NCI-H187 (cell line): Measurements from ENCODE around the gene SUSD4.

Experiments used
- DNase-seq, 2 experiments: peaks; one replicate each; lab custom pipeline; 2025; lab: John Stamatoyannopoulos, UW

SUSD4 gene

DNA sequence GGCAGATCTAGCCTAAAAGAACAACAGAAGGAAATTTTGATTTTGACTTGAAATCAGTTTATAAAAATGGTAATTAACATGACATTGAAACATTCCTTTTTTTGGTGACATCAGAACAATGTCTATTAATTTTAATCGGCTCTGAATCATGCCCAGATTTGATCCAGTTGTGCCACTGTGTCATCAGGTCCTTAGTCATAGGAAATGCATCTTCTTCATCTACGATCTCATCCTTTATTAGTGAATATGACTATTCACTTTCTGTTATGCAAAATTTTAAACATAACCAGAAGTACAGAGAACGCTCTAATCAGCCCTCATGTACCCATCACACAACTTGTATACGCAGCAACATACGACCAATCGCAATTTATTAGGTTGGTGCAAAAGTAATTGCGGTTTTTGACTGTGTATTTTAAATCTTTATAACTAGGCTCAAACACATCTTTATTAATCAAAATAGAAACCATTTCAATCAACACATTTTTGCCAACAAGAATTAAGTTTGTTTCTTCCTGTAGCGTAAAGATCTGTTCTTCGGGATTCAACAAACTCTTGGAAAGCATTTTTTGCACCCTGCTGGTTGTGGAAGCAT is 180.6 kb downstream of the SUSD4 start:
- DNase-seq, result no peak

DNA sequence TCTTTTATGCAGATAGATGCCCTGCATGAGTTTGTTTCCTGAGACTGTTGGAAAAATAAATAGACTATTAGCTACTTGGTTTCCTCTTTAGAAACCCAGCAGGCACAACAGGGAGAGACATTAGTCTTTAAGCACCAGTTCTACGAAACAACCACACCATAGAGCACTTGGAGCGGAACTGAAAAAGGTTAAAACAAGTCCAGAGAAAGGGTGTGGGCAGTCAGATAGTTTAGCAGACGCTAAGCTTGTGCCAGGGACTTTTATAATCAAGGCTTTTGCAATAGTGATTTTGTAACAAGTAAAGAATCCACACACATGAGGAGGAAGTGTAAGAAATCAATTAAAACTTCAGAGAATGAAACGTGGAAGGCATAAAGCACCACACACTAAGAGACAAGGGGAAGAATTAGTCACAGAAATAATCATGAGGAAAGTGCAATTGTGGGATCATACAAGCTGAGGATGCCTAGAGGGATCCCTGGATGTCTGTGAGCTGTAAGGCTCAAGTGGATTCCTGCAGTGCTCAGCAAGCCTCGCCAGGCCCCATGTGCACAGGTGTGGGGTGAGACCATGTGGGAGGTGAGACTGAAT is 183.2 kb downstream of the SUSD4 start:
- no peak for DNase-seq

DNA sequence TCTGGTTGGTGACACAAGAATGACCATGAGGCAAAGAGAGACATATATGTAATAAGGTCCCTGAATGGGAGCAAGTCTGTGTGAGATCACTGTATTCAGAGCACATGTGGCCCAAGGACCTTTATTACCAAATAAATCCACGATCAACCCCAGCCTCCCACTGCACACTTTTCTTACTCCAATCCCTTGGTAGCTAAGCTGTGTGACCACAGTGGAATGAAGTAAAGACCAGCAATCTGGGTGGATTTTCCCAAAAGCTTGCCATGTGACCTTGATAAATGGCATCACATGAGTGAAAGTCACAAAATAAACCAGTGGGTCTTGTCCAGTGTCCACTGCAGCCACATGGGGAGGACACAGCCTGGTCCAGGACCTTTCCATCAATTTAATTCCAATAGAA is 184.2 kb downstream of the SUSD4 start:
- DNase-seq, result no peak

DNA sequence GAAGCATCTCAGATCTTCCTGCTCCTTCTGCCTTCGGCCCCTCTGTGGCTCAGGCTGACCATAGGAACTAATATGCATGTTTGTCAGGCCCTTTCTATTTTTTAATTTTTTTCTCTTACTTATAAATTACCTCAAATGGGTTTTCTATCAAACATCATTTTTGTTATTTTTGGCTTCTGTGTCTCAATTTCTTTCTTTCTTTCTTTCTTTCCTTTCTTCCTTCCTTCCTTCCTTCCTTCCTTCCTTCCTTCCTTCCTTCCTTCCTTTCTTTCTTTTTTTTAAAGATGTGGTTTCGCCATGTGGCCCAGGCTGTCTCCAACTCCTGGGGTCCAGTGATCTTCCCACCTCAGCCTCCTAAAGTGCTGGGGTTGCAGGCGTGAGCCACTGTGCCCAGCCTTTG is 184.7 kb downstream of the SUSD4 start:
- no peak for DNase-seq

DNA sequence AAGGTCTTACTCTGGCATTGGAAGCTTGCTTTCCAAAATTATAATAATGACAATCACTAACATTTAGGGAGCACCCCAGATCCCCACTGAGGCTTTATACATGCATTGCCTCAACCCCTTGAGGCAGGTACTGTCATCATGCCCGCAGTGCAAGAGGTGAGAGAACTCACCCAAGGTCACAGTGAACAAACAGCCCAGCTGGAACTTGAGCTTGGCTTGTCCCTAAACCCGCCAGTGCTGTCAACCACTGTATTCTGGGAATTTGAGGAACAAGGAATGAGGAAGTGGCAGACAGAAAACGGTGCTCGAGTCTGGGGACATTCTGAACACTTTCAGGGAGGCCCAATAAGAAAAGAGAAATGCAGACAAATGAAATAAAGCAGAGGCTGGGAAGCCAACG is 186.3 kb downstream of the SUSD4 start:
- DNase-seq, result no peak

DNA sequence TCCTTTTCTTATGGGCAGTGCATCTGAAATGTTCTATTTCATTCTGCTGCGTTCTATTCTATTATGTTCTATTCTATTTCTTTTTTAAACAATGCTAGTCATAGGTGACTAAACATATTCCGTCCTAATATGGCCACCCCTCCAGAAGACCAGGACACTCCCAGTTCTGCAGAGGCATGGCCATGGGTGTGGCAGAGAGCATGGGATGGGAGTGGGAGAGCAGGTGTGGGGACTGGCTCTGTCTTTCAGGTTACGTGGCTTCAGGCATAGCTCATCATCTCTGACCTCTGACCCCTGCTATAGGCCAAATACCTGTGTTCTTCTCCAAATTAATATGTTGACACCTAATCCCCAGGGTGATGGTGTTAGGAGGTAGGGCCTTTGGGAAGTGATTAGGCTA is 187.5 kb downstream of the SUSD4 start:
- no peak for DNase-seq

DNA sequence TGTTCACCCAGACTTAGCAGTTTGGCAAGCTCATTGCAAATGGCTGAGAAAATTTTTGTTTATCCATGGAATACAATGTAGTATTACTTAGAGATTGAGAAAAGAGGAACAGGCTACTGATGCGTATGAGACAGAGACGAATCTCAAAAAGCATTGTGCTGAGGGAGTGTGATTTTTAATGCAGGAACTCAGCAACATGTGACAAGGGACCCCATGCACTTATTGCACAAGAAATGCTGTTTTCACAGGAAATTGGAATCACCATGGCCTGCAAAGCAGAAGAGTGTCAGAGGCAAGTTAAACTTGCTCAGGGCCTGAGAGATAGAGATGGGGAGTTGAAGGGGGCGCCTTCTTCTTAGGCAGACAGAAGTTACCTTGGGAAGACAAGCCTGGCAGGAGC is 188.3 kb downstream of the SUSD4 start:
- DNase-seq, result no peak

DNA sequence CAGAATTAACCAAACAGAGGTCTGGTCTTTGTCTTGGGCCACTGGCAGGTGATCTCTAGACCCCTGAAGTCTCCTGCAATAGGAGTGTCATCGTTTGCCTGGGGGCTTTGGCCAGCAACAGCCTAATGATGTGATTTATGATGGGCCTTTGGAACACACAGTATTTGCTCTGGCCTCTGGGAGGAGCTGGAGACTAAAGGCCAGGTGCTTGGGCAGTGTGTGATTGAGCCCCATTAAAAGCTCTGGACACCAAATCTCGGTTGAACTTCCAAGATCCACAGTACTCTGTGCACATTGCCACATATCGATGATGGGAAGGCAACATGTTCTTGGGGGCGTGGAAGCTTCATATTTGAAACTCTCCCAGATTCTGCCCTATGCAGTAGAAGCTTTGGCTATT is 188.9 kb downstream of the SUSD4 start:
- DNase-seq, result no peak
